ENCODE measurements around the gene ZFP36L1. TPM values are rescaled to one million over a fixed set of nuclear protein-coding genes. Genes with fewer than 3 reads are reported as not detected.
A peak's percentile ranks its signal among the peaks of the same experiment; 100 is the strongest.

Gene ZFP36L1
- total RNA-seq, 1 donor: 46.7 TPM

DNA sequence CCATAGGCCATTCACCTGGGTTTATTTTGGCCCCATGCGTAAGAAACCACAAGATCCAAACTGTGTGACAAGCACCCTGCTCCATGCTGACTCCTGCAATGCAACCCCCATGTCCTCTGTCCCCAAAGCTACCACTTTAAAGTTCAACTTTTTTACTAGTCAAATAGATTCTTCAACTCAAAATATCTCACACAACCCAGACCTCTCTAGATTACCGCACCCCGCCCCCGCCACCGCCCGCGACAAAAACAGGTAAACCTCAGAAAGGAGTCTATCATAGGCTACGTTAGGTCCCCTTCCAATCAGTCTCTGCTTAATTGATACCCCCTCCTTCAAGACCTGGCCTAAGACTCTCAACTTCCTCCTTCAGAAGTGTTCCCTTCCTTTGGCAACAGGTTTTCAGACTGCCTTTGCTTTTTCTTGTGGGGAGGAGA is 2.2 kb downstream of the ZFP36L1 start:
- Histone ChIP-seq H3K4me2 (ENCODE audit: insufficient read depth, low read length) (peak overlapping the region; percentile 99), H3K4me3 (ENCODE audit: insufficient read depth, low read length) (peak overlapping the region; percentile 87), H3K4me1 (ENCODE audit: insufficient read depth, low read length) (peaks cover 33% of the 10 kb centered on the region), H4K20me1 (ENCODE audit: insufficient read depth, low read length) (peaks cover 40% of the 10 kb centered on the region), H3K27ac (ENCODE audit: low read depth, low read length) (peak overlapping the region; percentile 100), H3K36me3 (ENCODE audit: insufficient read depth, low read length) (peaks cover 40% of the 10 kb centered on the region), H3K9me3 (ENCODE audit: low read depth, low read length) (no peaks in the 10 kb centered on the region), H3K79me2 (ENCODE audit: insufficient read depth, low read length) (peaks cover 47% of the 10 kb centered on the region), H2AFZ (ENCODE audit: low read length) (no peak overlapping the region), H3K27me3 (ENCODE audit: insufficient read depth, low read length) (no peaks in the 10 kb centered on the region)
- TF ChIP-seq, protein P1, sequence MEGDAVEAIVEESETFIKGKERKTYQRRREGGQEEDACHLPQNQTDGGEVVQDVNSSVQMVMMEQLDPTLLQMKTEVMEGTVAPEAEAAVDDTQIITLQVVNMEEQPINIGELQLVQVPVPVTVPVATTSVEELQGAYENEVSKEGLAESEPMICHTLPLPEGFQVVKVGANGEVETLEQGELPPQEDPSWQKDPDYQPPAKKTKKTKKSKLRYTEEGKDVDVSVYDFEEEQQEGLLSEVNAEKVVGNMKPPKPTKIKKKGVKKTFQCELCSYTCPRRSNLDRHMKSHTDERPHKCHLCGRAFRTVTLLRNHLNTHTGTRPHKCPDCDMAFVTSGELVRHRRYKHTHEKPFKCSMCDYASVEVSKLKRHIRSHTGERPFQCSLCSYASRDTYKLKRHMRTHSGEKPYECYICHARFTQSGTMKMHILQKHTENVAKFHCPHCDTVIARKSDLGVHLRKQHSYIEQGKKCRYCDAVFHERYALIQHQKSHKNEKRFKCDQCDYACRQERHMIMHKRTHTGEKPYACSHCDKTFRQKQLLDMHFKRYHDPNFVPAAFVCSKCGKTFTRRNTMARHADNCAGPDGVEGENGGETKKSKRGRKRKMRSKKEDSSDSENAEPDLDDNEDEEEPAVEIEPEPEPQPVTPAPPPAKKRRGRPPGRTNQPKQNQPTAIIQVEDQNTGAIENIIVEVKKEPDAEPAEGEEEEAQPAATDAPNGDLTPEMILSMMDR (IDR thresholded peaks at IDR 0.05; ENCODE audit: extremely low read depth, low read depth, low read length): no peak
- peak; percentile 66 for DNase-seq (ENCODE audit: insufficient read length, low spot score, missing footprints)

DNA sequence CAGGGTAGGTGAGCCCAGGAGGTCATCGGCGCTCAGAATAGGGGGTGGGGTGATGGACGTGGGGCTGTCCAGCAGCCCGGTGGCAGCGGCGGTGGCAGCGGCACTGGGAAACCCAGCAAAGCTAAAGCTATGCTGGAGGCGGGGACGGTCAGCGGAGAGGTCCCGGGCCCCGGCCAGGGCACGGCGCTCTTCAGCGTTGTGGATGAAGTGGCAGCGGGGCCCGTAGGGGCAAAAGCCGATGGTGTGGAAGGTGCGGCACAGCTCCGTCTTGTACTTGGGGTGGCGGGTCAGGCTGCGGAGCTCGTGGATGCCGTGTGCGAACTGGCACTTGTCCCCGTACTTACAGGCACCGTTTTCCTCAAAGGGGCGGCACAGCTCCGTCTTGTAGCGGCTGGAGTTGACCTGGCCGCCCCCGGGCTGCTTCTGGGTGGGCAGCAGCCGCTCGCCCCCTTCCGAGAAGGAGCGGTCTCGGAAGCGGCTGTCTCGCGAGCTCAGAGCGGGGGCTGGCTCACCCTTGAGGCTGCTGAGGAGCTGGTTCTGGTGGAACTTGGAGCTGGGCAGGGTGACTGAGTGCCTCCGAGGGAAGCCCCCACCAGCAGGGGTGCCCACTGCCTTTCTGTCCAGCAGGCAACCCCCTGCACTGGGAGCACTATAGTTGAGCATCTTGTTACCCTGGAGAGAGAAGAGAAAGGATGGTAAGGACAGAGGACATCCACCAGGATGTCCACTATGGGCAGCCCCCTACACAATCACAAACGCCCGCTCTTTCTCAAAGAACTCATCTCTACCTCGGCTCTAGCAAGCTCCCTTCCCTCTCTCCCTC is 2.8 kb downstream of the ZFP36L1 start:
- Histone ChIP-seq H2AFZ (ENCODE audit: low read length) (no peak overlapping the region), H3K4me2 (ENCODE audit: insufficient read depth, low read length) (peak overlapping the region; percentile 99), H3K9me3 (ENCODE audit: low read depth, low read length) (no peaks in the 10 kb centered on the region), H3K79me2 (ENCODE audit: insufficient read depth, low read length) (peaks cover 47% of the 10 kb centered on the region), H3K4me3 (ENCODE audit: insufficient read depth, low read length) (peak overlapping the region; percentile 87), H3K27me3 (ENCODE audit: insufficient read depth, low read length) (no peaks in the 10 kb centered on the region), H3K36me3 (ENCODE audit: insufficient read depth, low read length) (peaks cover 40% of the 10 kb centered on the region), H4K20me1 (ENCODE audit: insufficient read depth, low read length) (peaks cover 40% of the 10 kb centered on the region), H3K4me1 (ENCODE audit: insufficient read depth, low read length) (peaks cover 38% of the 10 kb centered on the region), H3K27ac (ENCODE audit: low read depth, low read length) (peak overlapping the region; percentile 100)
- TF ChIP-seq, protein P1 (IDR thresholded peaks at IDR 0.05; ENCODE audit: extremely low read depth, low read depth, low read length): no peak
- peak; percentile 72 for DNase-seq (ENCODE audit: insufficient read length, low spot score, missing footprints)

DNA sequence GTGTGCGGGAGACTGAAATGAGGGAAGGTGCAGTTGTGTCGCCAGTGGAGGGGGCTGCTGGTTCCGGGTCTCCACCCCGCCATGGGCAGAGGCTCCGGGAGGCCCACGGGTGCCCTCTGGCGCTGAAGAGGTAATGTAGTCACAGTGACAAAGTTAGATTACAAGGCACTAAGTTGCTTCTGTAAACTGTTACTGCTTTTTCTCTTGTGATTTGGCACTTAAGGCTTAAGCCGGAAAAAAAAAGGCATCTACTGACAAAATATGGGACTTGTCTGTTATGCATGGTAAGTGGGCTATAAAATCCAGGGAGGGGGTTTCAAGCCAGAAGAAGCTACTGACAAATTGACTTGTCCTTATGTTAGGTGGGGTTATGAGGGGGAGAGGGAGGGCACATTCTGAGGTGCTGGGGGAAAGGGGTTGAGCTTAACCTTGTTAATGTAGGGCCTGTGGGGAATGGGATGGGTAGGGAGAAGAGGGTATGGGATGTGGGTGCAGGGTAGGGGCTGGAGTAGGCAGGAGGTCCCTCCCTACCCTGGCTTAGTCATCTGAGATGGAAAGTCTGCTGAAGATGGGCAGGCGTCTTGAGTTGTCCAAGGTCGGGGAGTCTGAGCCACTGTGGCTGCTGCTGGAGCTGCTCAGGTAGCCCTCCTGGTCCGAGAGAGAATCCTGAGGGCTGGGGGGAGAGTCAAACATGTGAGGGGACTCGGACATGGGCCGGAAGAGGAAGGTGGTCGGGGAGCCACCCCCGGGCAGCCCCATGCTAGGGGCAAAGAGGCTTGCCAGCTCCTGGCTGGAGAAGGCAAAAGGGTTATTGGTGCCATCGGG is 3.7 kb downstream of the ZFP36L1 start:
- peak overlapping the region; percentile 87 for H3K4me3 ChIP-seq (ENCODE audit: insufficient read depth, low read length)
- peaks cover 40% of the 10 kb centered on the region for H4K20me1 ChIP-seq (ENCODE audit: insufficient read depth, low read length)
- H2AFZ ChIP-seq (ENCODE audit: low read length): no peak overlapping the region
- peaks cover 47% of the 10 kb centered on the region for H3K79me2 ChIP-seq (ENCODE audit: insufficient read depth, low read length)
- TF ChIP-seq, protein P1 (IDR thresholded peaks at IDR 0.05; ENCODE audit: extremely low read depth, low read depth, low read length): peak; percentile 65
- DNase-seq (ENCODE audit: insufficient read length, low spot score, missing footprints): peak; percentile 93
- peaks cover 40% of the 10 kb centered on the region for H3K4me1 ChIP-seq (ENCODE audit: insufficient read depth, low read length)
- peaks cover 40% of the 10 kb centered on the region for H3K36me3 ChIP-seq (ENCODE audit: insufficient read depth, low read length)
- peak overlapping the region; percentile 100 for H3K27ac ChIP-seq (ENCODE audit: low read depth, low read length)
- H3K4me2 ChIP-seq (ENCODE audit: insufficient read depth, low read length): peak overlapping the region; percentile 99
- H3K27me3 ChIP-seq (ENCODE audit: insufficient read depth, low read length): no peaks in the 10 kb centered on the region
- no peaks in the 10 kb centered on the region for H3K9me3 ChIP-seq (ENCODE audit: low read depth, low read length)

Measured in osteoblast (primary cell).